Measurements from ENCODE around the gene GRAP. TPM values are rescaled to one million over a fixed set of nuclear protein-coding genes. Genes with fewer than 3 reads are reported as not detected.
"Not testable (repeated sequence)": the region's sequence is repeated elsewhere in the genome, so short reads cannot be mapped to it uniquely, and the experiment has no call there.

The GRAP gene
- total RNA-seq, 1 experiment from 2014 or later: not detected

GRCh38 chr17:19077386-19077785 is 30.6 kb upstream of the GRAP start:
- H3K27ac ChIP-seq (ENCODE audit: low read length); POLR2A ChIA-PET (ENCODE audit: unreplicated experiment); H4K20me1 ChIP-seq (ENCODE audit: low read length); H3K4me2 ChIP-seq (ENCODE audit: low read length); intact Hi-C loops (cut with micrococcal nuclease); H3K9ac ChIP-seq (ENCODE audit: low read length); CTCF ChIA-PET; H3K79me2 ChIP-seq (ENCODE audit: low read length); DNase-seq; H3K4me1 ChIP-seq (ENCODE audit: insufficient read depth, low read length); H3K4me3 ChIP-seq (ENCODE audit: low read length); H2AFZ ChIP-seq (ENCODE audit: low read length); H3K27me3 ChIP-seq (ENCODE audit: low read length); H3K9me2 ChIP-seq (replicated peaks; ENCODE audit: low read length); H3K36me3 ChIP-seq (ENCODE audit: low read depth, low read length); H3K9me3 ChIP-seq (ENCODE audit: low read length); BruUV-seq (replicated peaks); H3F3A ChIP-seq (ENCODE audit: low read length, unreplicated experiment): not testable (repeated sequence)
- peak; percentile 23; the same call in 1 of the 2 replicates for ATAC-seq

GRCh38 chr17:19076398-19077192 is 29.8 kb upstream of the GRAP start:
- H3K9me3 ChIP-seq (ENCODE audit: low read length); H3K27me3 ChIP-seq (ENCODE audit: low read length); DNase-seq; H3K4me3 ChIP-seq (ENCODE audit: low read length); H3K4me2 ChIP-seq (ENCODE audit: low read length); intact Hi-C loops (cut with micrococcal nuclease); H3K9me2 ChIP-seq (replicated peaks; ENCODE audit: low read length); BruUV-seq (replicated peaks); H3K4me1 ChIP-seq (ENCODE audit: insufficient read depth, low read length); H4K20me1 ChIP-seq (ENCODE audit: low read length); H2AFZ ChIP-seq (ENCODE audit: low read length); CTCF ChIA-PET; POLR2A ChIA-PET (ENCODE audit: unreplicated experiment); H3K27ac ChIP-seq (ENCODE audit: low read length); H3F3A ChIP-seq (ENCODE audit: low read length, unreplicated experiment); H3K9ac ChIP-seq (ENCODE audit: low read length); H3K36me3 ChIP-seq (ENCODE audit: low read depth, low read length); H3K79me2 ChIP-seq (ENCODE audit: low read length): not testable (repeated sequence)
- ATAC-seq: peak; percentile 93

DNA sequence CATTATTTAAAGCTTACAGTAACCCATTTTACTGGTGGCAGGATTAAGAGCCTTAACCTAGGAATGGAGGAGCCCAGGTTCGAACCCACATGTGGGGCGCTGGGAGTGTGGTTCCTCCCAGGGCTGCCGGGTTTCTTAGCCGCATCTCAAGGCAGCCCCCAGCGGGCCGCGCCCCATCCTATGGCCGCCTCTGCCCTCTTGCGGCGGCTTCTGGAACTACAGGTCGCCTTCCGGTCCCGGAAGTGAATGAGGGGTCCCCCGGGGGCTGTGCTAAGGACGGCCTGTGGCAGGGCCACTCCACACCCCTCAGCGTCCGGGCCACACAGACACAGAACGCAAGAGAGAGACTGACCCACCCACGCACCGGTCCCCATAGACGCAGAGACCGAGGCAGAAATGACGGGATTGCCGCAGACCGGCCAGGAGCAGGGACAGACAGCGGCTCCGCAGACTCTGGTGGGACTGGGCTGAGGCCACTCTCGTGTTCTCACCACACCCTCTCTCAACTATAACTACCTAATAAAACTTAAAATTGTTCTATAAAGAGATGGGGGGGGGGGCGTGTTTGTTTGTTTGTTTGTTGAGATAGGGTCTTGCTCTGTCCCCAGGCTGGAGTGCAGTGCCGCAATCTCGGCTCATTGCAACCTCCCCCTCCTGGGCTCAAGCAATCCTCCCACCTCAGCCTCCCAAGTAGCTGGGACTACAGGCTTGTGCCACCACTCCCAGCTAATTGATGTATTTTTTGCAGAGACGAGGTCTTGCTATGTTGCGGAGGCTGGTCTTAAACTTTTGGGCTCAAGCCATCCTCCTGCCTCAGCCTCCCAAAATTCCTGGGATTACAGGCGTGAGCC is 23.8 kb upstream of the GRAP start:
- H3F3A ChIP-seq (ENCODE audit: low read length, unreplicated experiment); H3K36me3 ChIP-seq (ENCODE audit: low read depth, low read length); intact Hi-C loops (cut with micrococcal nuclease); H3K9me3 ChIP-seq (ENCODE audit: low read length); H3K9me2 ChIP-seq (replicated peaks; ENCODE audit: low read length); DNase-seq; H3K79me2 ChIP-seq (ENCODE audit: low read length); H3K9ac ChIP-seq (ENCODE audit: low read length); H3K4me2 ChIP-seq (ENCODE audit: low read length); H4K20me1 ChIP-seq (ENCODE audit: low read length); POLR2A ChIA-PET (ENCODE audit: unreplicated experiment); H2AFZ ChIP-seq (ENCODE audit: low read length); H3K4me1 ChIP-seq (ENCODE audit: insufficient read depth, low read length); H3K27ac ChIP-seq (ENCODE audit: low read length); H3K4me3 ChIP-seq (ENCODE audit: low read length); H3K27me3 ChIP-seq (ENCODE audit: low read length); CTCF ChIA-PET: not testable (repeated sequence)
- ATAC-seq: peak; percentile 95
- BruUV-seq (replicated peaks): TSS peak; percentile 95

- POLR2A ChIA-PET (ENCODE audit: unreplicated experiment); H4K20me1 ChIP-seq (ENCODE audit: low read length); H3K9me2 ChIP-seq (replicated peaks; ENCODE audit: low read length); H3K36me3 ChIP-seq (ENCODE audit: low read depth, low read length); DNase-seq; H3K4me1 ChIP-seq (ENCODE audit: insufficient read depth, low read length); H3K27me3 ChIP-seq (ENCODE audit: low read length); H3K79me2 ChIP-seq (ENCODE audit: low read length); intact Hi-C loops (cut with micrococcal nuclease); H3K9me3 ChIP-seq (ENCODE audit: low read length); CTCF ChIA-PET; H3K9ac ChIP-seq (ENCODE audit: low read length); BruUV-seq (replicated peaks); H3F3A ChIP-seq (ENCODE audit: low read length, unreplicated experiment); H3K4me2 ChIP-seq (ENCODE audit: low read length); H3K4me3 ChIP-seq (ENCODE audit: low read length); H2AFZ ChIP-seq (ENCODE audit: low read length); H3K27ac ChIP-seq (ENCODE audit: low read length); ATAC-seq: not testable (repeated sequence)
These were observed 17.6 kb upstream of the GRAP start for GRCh38 chr17:19064378-19064777.

DNA sequence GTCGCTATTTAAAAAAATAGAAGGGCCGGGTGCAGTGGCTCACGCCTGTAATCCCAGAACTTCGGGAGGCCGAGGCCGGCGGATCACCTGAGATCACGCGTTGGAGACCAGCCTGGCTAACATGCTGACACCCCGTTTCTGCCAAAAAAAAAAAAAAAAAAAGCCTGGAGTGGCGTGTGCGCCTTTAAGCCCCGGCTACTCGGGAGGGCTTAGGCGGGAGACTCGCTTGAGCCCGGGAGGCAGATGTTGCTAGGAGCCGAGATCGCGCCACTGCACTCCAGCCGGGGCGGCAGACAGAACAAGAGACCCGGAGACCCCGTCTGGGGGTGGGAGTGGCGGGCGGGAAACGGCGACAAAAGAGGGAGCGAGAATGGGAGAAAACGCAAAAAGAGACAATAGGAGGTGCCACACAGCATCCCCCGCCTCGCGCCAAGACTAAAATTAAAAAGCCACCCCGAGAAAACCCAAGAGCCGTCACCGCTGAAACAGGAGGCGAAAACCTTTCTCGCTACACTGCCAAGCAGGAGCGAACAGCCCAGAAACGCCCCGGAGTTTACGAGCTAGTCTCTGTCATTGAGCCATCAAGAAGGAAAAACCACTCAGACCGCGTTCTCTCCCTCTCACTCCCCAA is 16.7 kb upstream of the GRAP start:
- H3K4me2 ChIP-seq (ENCODE audit: low read length); intact Hi-C loops (cut with micrococcal nuclease); H3K27ac ChIP-seq (ENCODE audit: low read length): not testable (repeated sequence)

GRCh38 chr17:19062718-19063325 is 16.1 kb upstream of the GRAP start:
- CTCF ChIA-PET; POLR2A ChIA-PET (ENCODE audit: unreplicated experiment); H2AFZ ChIP-seq (ENCODE audit: low read length); H3K36me3 ChIP-seq (ENCODE audit: low read depth, low read length); H3K27ac ChIP-seq (ENCODE audit: low read length); H3F3A ChIP-seq (ENCODE audit: low read length, unreplicated experiment); H3K4me1 ChIP-seq (ENCODE audit: insufficient read depth, low read length); H3K9me2 ChIP-seq (replicated peaks; ENCODE audit: low read length); DNase-seq; intact Hi-C loops (cut with micrococcal nuclease); BruUV-seq (replicated peaks); H3K27me3 ChIP-seq (ENCODE audit: low read length); H3K4me3 ChIP-seq (ENCODE audit: low read length); H4K20me1 ChIP-seq (ENCODE audit: low read length); H3K4me2 ChIP-seq (ENCODE audit: low read length); H3K9ac ChIP-seq (ENCODE audit: low read length); H3K79me2 ChIP-seq (ENCODE audit: low read length); H3K9me3 ChIP-seq (ENCODE audit: low read length): not testable (repeated sequence)
- ATAC-seq: peak; percentile 77

More for the DNA sequence above, 16.7 kb upstream of the GRAP start:
- H3F3A ChIP-seq (ENCODE audit: low read length, unreplicated experiment); H3K36me3 ChIP-seq (ENCODE audit: low read depth, low read length); H4K20me1 ChIP-seq (ENCODE audit: low read length); H3K4me3 ChIP-seq (ENCODE audit: low read length); H3K27me3 ChIP-seq (ENCODE audit: low read length); POLR2A ChIA-PET (ENCODE audit: unreplicated experiment); H2AFZ ChIP-seq (ENCODE audit: low read length); H3K9me3 ChIP-seq (ENCODE audit: low read length); CTCF ChIA-PET; H3K9ac ChIP-seq (ENCODE audit: low read length); DNase-seq; H3K79me2 ChIP-seq (ENCODE audit: low read length); H3K4me1 ChIP-seq (ENCODE audit: insufficient read depth, low read length); H3K9me2 ChIP-seq (replicated peaks; ENCODE audit: low read length): not testable (repeated sequence)
- peak; percentile 50 for ATAC-seq
- TSS peak; percentile 100 for BruUV-seq (replicated peaks)
